HepG2 (cell line): ENCODE results near the gene SSC4D. TPM values are rescaled to one million over a fixed set of nuclear protein-coding genes. Genes with fewer than 3 reads are reported as not detected.

Experiments used
- ATAC-seq: fragments of 200-7000 bp; cut with Tn5 transposase; 3 replicates; pipeline ENCODE4 v1.9.1; 2020; ENCODE audit warnings: mild to moderate bottlenecking, moderate library complexity
- BruUV-seq: library from RNA; stranded (reverse); fragments of 400-500 nt; replicated peaks from 2 replicates; lab custom pipeline; 2021; lab: Mats Ljungman, UMichigan
- CTCF ChIA-PET: fragments of 300-600 bp; formaldehyde crosslinking; extraction: SDS; loops from one replicate; lab custom pipeline; 2021; ENCODE audit warnings: low total read pairs, inconsistent platforms, low intra/inter-chr PET ratio; lab: Yijun Ruan, JAX
- POLR2A ChIA-PET: fragments of 350-600 bp; sonication (Branson Sonifier 250); formaldehyde crosslinking; loops from one replicate; lab custom pipeline; 2020; ENCODE audit warnings: antibody characterized with exemption, inconsistent platforms; lab: Yijun Ruan, JAX
- DNase-seq: peaks from one replicate; pipeline ENCODE4 v3.0.0-alpha.2; 2015; ENCODE audit warnings: low spot score
- FAIRE-seq: peaks from 3 replicates; lab custom pipeline; 2011; peaks lifted over from hg19 to GRCh38; lab: Jason Lieb, UNC
- H2AFZ ChIP-seq: one replicate; pipeline ENCODE4 v1.6.1; 2011; ENCODE audit warnings: low read length, inconsistent platforms
- H3K27ac ChIP-seq: fragments of 300-600 bp; 3 replicates; pipeline ENCODE4 v1.8.0; 2011; ENCODE audit warnings: mixed run types, mild to moderate bottlenecking, mixed read lengths, low read length, inconsistent platforms; ENCODE audit not compliant: insufficient read depth; ENCODE audit errors: extremely low read length
- H3K27me3 ChIP-seq, 2 experiments: fragments of 200-600 bp in 1 of 2; 2 replicates in 1 of 2; 3 replicates in 1 of 2; pipeline versions ENCODE4 v1.6.0 to v1.8.0; 2011; ENCODE audit warnings: low read length in 2 of 2, mild to moderate bottlenecking in 2 of 2, moderate library complexity in 2 of 2, inconsistent platforms in 1 of 2; ENCODE audit not compliant: insufficient read depth in 2 of 2, control insufficient read depth in 1 of 2
- H3K36me3 ChIP-seq, 2 experiments: fragments of 200-600 bp in 1 of 2; replicated peaks in 1 of 2; 2 replicates in 1 of 2; 3 replicates in 1 of 2; pipeline versions ENCODE4 v1.5.1 to v1.8.0; 2011; ENCODE audit warnings: low read length in 2 of 2, inconsistent platforms in 1 of 2; ENCODE audit not compliant: insufficient read depth in 2 of 2, control insufficient read depth in 1 of 2
- H3K4me1 ChIP-seq: 2 replicates; pipeline ENCODE4 v1.5.1; 2012; ENCODE audit warnings: low read length, inconsistent platforms; ENCODE audit not compliant: insufficient read depth
- H3K4me2 ChIP-seq: 2 replicates; pipeline ENCODE4 v1.6.0; 2011; ENCODE audit warnings: low read depth, low read length, inconsistent platforms
- H3K4me3 ChIP-seq, 3 experiments: fragments of 200-600 bp in 1 of 3; sonication (generic), shearing (Covaris generic) in 1 of 3; replicated peaks in 1 of 3; 2 replicates each; pipeline ENCODE4 v1.5.1; 2011 to 2016; ENCODE audit warnings: low read length in 3 of 3, inconsistent platforms in 2 of 3, low read depth in 2 of 3, mild to moderate bottlenecking in 2 of 3, control low read depth in 1 of 3, mixed read lengths in 1 of 3; ENCODE audit not compliant: insufficient read depth in 1 of 3
- H3K79me2 ChIP-seq: one replicate; pipeline ENCODE4 v1.6.1; 2011; ENCODE audit warnings: low read length, inconsistent platforms; ENCODE audit not compliant: insufficient read depth
- H3K9ac ChIP-seq: 2 replicates; pipeline ENCODE4 v1.6.0; 2011; ENCODE audit warnings: mild to moderate bottlenecking, low read depth, low read length, inconsistent platforms; ENCODE audit not compliant: insufficient read depth
- H3K9me3 ChIP-seq: 2 replicates; pipeline ENCODE4 v1.5.1; 2012; ENCODE audit warnings: mild to moderate bottlenecking, low read length
- H4K20me1 ChIP-seq: 2 replicates; pipeline ENCODE4 v1.6.0; 2011; ENCODE audit warnings: inconsistent platforms, mild to moderate bottlenecking, low read length, moderate library complexity; ENCODE audit not compliant: insufficient read depth
- CHD4 ChIP-seq: fragments of 200-600 bp; sonication (generic); IDR thresholded peaks from 2 replicates; pipeline ENCODE4 v1.7.0; 2017; ENCODE audit warnings: mild to moderate bottlenecking, low read length, borderline replicate concordance
- CREB1 ChIP-seq, 2 experiments: fragments of 450-650 bp in 1 of 2; IDR thresholded peaks; 2 replicates each; pipeline ENCODE4 v1.6.1; 2016 to 2017; ENCODE audit warnings: control low read depth in 1 of 2, mild to moderate bottlenecking in 1 of 2, missing compliant biosample characterization in 1 of 2, missing genetic modification characterization in 1 of 2
- DRAP1 ChIP-seq: IDR thresholded peaks from 2 replicates; pipeline ENCODE4 v1.6.1; 2016; ENCODE audit warnings: missing genetic modification reagents, missing compliant biosample characterization
- GABPB1 ChIP-seq: IDR thresholded peaks from 2 replicates; pipeline ENCODE4 v1.6.1; 2016; ENCODE audit warnings: mild to moderate bottlenecking, missing genetic modification reagents, moderate library complexity, missing compliant biosample characterization
- HNRNPL ChIP-seq: fragments of 200-400 bp; formaldehyde crosslinking; IDR thresholded peaks from 2 replicates; pipeline ENCODE4 v1.6.1; 2017; ENCODE audit warnings: mild to moderate bottlenecking, low read depth, low read length
- NFKB2 ChIP-seq: sonication (generic); formaldehyde crosslinking; IDR thresholded peaks from 2 replicates; pipeline ENCODE4 v1.4.0; 2020; ENCODE audit warnings: missing genetic modification reagents, borderline replicate concordance
- PAWR ChIP-seq: sonication (generic); formaldehyde crosslinking; IDR thresholded peaks from 2 replicates; pipeline ENCODE4 v1.4.0; 2020; ENCODE audit warnings: missing genetic modification reagents, mild to moderate bottlenecking, borderline replicate concordance
- PITX1 ChIP-seq: sonication (generic); formaldehyde crosslinking; IDR thresholded peaks from 2 replicates; pipeline ENCODE4 v1.5.1; 2020; ENCODE audit warnings: mild to moderate bottlenecking, missing genetic modification reagents
- RFX5 ChIP-seq: IDR thresholded peaks from 2 replicates; pipeline ENCODE4 v1.6.1; 2011; ENCODE audit warnings: low read depth, low read length, improper control_type of control experiment
- ZNF326 ChIP-seq: sonication (generic); formaldehyde crosslinking; IDR thresholded peaks from 2 replicates; pipeline ENCODE4 v1.4.0; 2020; ENCODE audit warnings: missing genetic modification reagents, borderline replicate concordance
- ZNF609 ChIP-seq: sonication (generic); formaldehyde crosslinking; IDR thresholded peaks from 2 replicates; pipeline ENCODE4 v1.4.0; 2020; ENCODE audit warnings: mild to moderate bottlenecking, missing genetic modification reagents, borderline replicate concordance
- ZNF629 ChIP-seq: sonication (generic); formaldehyde crosslinking; conservative IDR thresholded peaks from 2 replicates; pipeline ENCODE4 v1.5.0; 2020; ENCODE audit warnings: missing genetic modification reagents
- WGBS: methylation state at CpG from one replicate; pipeline ENCODE4 v1.1.6; 2017; ENCODE audit warnings: low lambda C conversion rate; 5-methylcytosine and 5-hydroxymethylcytosine counted together
- in situ Hi-C: cut with HindIII; loops from 2 replicates; pipeline ENCODE4 v1.10.0; 2017; ENCODE audit warnings: low pct_unique_long_range_greater_than_20kb; ENCODE audit not compliant: extremely low pct_ligation_motif_present
- intact Hi-C: fragments of 100-400 bp; cut with micrococcal nuclease; formaldehyde crosslinking; loops from one replicate; pipeline ENCODE4 v1.10.0; 2022; ENCODE audit not compliant: unreplicated experiment
- polyA plus RNA-seq, 8 experiments: library from polyadenylated mRNA; depleted of rRNA in 3 of 8; stranded (reverse) in 7 of 8; unstranded in 1 of 8; fragments of >200 nt; fragmentation: Illumina TruSeq in 4 of 8; extraction: Trizol in 4 of 8; gene quantifications; 2 replicates each; pipeline versions ENCODE4 v1.2.1 to v1.2.3, GENCODE V29; 2011 to 2016; ENCODE audit warnings: low read depth in 4 of 8, missing spikeins in 1 of 8, mixed read lengths in 1 of 8; ENCODE audit not compliant: insufficient read depth in 1 of 8
- total RNA-seq, 5 experiments: library from RNA; depleted of rRNA; stranded (reverse); fragments of >200 nt; fragmentation: Illumina TruSeq; extraction: Trizol; gene quantifications; 2 replicates each; pipeline ENCODE4 v1.2.3, GENCODE V29; 2016; ENCODE audit warnings: low read depth in 1 of 5

SSC4D gene
- total and polyA plus RNA-seq, 2 of the 13 experiments (the other 11 are each of a cell fraction or from before 2014, with no cell fraction given), result 33.3 to 63.8 TPM

GRCh38 chr7:76356823-76357222 is 52.7 kb downstream of the SSC4D start (continued):
- TF ChIP-seq CREB1 (IDR thresholded peaks at IDR 0.05) (peak; percentile 40; the same call in 1 of the 2 replicates), CREB1 (CRISPR knock-in tag; IDR thresholded peaks at IDR 0.05) (peak; percentile 27; the same call in 1 of the 2 replicates), PAWR (no peak), RFX5 (peak; percentile 54; the same call in 1 of the 2 replicates), HNRNPL (no peak), ZNF326 (CRISPR knock-in tag) (no peak), NFKB2 (no peak)

GRCh38 chr7:76356115-76356514 is 53.4 kb downstream of the SSC4D start:
- Histone ChIP-seq H3K9me3 (no peaks in the 10 kb centered on the region), H3K4me2 (peak overlapping the region; percentile 54), H3K79me2 (peaks cover 76% of the 10 kb centered on the region), H2AFZ (no peak overlapping the region), H3K27me3 (no peaks in the 10 kb centered on the region; a peak in 1 of 5 replicates), H3K4me3 (no peak overlapping the region), H3K4me1 (peaks cover 73% of the 10 kb centered on the region), H4K20me1 (peaks cover 61% of the 10 kb centered on the region), H3K9ac (no peak overlapping the region), H3K27ac (no peak overlapping the region), H3K36me3 (peaks cover 0 to 11% of the 10 kb centered on the region in 2 experiments; a peak in 3 of 5 replicates)
- no TSS peak for BruUV-seq
- FAIRE-seq (no peak), ATAC-seq (no peak), DNase-seq (no peak)
- CTCF ChIA-PET, result no interaction called here
- POLR2A ChIA-PET, result interaction anchor here (0.6 kb wide), 1 partner anchor 31 kb away, joined by 3 read pairs; no protein-coding TSS in a partner anchor
- 88% methylated on average over 4 of the region's 4 CpGs for WGBS
- intact Hi-C loops, result no loop called here
- in situ Hi-C loops, result no loop called here
- TF ChIP-seq GABPB1, result no peak
- TF ChIP-seq PITX1 (CRISPR knock-in tag), result no peak
- TF ChIP-seq ZNF609 (CRISPR knock-in tag), result no peak
- no peak for TF ChIP-seq DRAP1 (CRISPR knock-in tag)
- peak; percentile 90; the same call in 1 of the 2 replicates for TF ChIP-seq CHD4
- peak; percentile 86 for TF ChIP-seq ZNF629 (CRISPR knock-in tag)
